Measurements from ENCODE around the gene BACH2. TPM values are rescaled to one million over a fixed set of nuclear protein-coding genes. Genes with fewer than 3 reads are reported as not detected.

The BACH2 gene
- polyA plus RNA-seq, 2 of the 4 experiments (the other 2 are of a cell fraction), result 0.01 to 0.36 TPM

GRCh38 chr6:90044182-90044832 lies 252.3 kb downstream of the BACH2 start:
- no peak overlapping the region for H3K4me2 ChIP-seq
- POLR2A ChIA-PET, result no interaction called here
- no peaks in the 10 kb centered on the region for H3K4me1 ChIP-seq
- no peaks in the 10 kb centered on the region for H3K9me3 ChIP-seq
- H3K4me3 ChIP-seq, result no peak overlapping the region
- WGBS (ENCODE audit: missing lambda C conversion rate), result 27% methylated on average over 7 of the region's 7 CpGs
- no peak overlapping the region for H3K27ac ChIP-seq
- CTCF ChIA-PET, result no interaction called here
- FAIRE-seq (no peak), ATAC-seq (no peak), DNase-seq (ENCODE audit: low read depth in 1 of 2, low spot score in 1 of 2) (no peak)
- TF ChIP-seq FOSL2 (IDR thresholded peaks at IDR 0.05) (no peak), FOSL2 (CRISPR knock-in tag; IDR thresholded peaks at IDR 0.05) (no peak), RAD21 (conservative IDR thresholded peaks at IDR 0.05 in 1 of 2, IDR thresholded peaks at IDR 0.05 in 1 of 2) (no peak), FOXS1 (CRISPR knock-in tag; IDR thresholded peaks at IDR 0.05) (no peak), KDM5A (IDR thresholded peaks at IDR 0.05) (no peak), BCL3 (IDR thresholded peaks at IDR 0.05) (no peak), GATA3 (IDR thresholded peaks at IDR 0.05; ENCODE audit: borderline replicate concordance) (no peak), JUN (IDR thresholded peaks at IDR 0.05) (no peak), HOXA7 (CRISPR knock-in tag; IDR thresholded peaks at IDR 0.05) (no peak), NPAS2 (CRISPR knock-in tag; IDR thresholded peaks at IDR 0.05; ENCODE audit: borderline replicate concordance) (no peak), NFE2L2 (conservative IDR thresholded peaks at IDR 0.05; ENCODE audit: low read length) (no peak), FOSB (CRISPR knock-in tag; IDR thresholded peaks at IDR 0.05) (no peak), RCOR1 (IDR thresholded peaks at IDR 0.05; ENCODE audit: low read depth, low read length) (no peak), E2F6 (IDR thresholded peaks at IDR 0.05; ENCODE audit: borderline replicate concordance, low read depth) (no peak), RARB (CRISPR knock-in tag; IDR thresholded peaks at IDR 0.05) (no peak)
- TF ChIP-seq, protein P1, sequence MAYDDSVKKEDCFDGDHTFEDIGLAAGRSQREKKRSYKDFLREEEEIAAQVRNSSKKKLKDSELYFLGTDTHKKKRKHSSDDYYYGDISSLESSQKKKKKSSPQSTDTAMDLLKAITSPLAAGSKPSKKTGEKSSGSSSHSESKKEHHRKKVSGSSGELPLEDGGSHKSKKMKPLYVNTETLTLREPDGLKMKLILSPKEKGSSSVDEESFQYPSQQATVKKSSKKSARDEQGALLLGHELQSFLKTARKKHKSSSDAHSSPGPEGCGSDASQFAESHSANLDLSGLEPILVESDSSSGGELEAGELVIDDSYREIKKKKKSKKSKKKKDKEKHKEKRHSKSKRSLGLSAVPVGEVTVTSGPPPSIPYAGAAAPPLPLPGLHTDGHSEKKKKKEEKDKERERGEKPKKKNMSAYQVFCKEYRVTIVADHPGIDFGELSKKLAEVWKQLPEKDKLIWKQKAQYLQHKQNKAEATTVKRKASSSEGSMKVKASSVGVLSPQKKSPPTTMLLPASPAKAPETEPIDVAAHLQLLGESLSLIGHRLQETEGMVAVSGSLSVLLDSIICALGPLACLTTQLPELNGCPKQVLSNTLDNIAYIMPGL (CRISPR knock-in tag; IDR thresholded peaks at IDR 0.05; ENCODE audit: borderline replicate concordance), result no peak
- TF ChIP-seq, protein P2, sequence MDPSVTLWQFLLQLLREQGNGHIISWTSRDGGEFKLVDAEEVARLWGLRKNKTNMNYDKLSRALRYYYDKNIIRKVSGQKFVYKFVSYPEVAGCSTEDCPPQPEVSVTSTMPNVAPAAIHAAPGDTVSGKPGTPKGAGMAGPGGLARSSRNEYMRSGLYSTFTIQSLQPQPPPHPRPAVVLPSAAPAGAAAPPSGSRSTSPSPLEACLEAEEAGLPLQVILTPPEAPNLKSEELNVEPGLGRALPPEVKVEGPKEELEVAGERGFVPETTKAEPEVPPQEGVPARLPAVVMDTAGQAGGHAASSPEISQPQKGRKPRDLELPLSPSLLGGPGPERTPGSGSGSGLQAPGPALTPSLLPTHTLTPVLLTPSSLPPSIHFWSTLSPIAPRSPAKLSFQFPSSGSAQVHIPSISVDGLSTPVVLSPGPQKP (IDR thresholded peaks at IDR 0.05; ENCODE audit: low read depth, low read length), result no peak
- TF ChIP-seq, protein P3, sequence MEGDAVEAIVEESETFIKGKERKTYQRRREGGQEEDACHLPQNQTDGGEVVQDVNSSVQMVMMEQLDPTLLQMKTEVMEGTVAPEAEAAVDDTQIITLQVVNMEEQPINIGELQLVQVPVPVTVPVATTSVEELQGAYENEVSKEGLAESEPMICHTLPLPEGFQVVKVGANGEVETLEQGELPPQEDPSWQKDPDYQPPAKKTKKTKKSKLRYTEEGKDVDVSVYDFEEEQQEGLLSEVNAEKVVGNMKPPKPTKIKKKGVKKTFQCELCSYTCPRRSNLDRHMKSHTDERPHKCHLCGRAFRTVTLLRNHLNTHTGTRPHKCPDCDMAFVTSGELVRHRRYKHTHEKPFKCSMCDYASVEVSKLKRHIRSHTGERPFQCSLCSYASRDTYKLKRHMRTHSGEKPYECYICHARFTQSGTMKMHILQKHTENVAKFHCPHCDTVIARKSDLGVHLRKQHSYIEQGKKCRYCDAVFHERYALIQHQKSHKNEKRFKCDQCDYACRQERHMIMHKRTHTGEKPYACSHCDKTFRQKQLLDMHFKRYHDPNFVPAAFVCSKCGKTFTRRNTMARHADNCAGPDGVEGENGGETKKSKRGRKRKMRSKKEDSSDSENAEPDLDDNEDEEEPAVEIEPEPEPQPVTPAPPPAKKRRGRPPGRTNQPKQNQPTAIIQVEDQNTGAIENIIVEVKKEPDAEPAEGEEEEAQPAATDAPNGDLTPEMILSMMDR (IDR thresholded peaks at IDR 0.05), result no peak
- TF ChIP-seq, protein P4, sequence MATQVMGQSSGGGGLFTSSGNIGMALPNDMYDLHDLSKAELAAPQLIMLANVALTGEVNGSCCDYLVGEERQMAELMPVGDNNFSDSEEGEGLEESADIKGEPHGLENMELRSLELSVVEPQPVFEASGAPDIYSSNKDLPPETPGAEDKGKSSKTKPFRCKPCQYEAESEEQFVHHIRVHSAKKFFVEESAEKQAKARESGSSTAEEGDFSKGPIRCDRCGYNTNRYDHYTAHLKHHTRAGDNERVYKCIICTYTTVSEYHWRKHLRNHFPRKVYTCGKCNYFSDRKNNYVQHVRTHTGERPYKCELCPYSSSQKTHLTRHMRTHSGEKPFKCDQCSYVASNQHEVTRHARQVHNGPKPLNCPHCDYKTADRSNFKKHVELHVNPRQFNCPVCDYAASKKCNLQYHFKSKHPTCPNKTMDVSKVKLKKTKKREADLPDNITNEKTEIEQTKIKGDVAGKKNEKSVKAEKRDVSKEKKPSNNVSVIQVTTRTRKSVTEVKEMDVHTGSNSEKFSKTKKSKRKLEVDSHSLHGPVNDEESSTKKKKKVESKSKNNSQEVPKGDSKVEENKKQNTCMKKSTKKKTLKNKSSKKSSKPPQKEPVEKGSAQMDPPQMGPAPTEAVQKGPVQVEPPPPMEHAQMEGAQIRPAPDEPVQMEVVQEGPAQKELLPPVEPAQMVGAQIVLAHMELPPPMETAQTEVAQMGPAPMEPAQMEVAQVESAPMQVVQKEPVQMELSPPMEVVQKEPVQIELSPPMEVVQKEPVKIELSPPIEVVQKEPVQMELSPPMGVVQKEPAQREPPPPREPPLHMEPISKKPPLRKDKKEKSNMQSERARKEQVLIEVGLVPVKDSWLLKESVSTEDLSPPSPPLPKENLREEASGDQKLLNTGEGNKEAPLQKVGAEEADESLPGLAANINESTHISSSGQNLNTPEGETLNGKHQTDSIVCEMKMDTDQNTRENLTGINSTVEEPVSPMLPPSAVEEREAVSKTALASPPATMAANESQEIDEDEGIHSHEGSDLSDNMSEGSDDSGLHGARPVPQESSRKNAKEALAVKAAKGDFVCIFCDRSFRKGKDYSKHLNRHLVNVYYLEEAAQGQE (IDR thresholded peaks at IDR 0.05), result no peak
- TF ChIP-seq, protein P5, sequence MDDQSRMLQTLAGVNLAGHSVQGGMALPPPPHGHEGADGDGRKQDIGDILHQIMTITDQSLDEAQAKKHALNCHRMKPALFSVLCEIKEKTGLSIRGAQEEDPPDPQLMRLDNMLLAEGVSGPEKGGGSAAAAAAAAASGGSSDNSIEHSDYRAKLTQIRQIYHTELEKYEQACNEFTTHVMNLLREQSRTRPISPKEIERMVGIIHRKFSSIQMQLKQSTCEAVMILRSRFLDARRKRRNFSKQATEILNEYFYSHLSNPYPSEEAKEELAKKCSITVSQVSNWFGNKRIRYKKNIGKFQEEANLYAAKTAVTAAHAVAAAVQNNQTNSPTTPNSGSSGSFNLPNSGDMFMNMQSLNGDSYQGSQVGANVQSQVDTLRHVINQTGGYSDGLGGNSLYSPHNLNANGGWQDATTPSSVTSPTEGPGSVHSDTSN (IDR thresholded peaks at IDR 0.05), result no peak
